ENCODE results near the gene ICAM3. TPM values are rescaled to one million over a fixed set of nuclear protein-coding genes. Genes with fewer than 3 reads are reported as not detected.

Gene ICAM3
- total RNA-seq, 1 donor from 2014 or later, result 7.9 TPM

GRCh38 chr19:10309423-10309822, 30.0 kb downstream of the ICAM3 start, which contains the start of gene ZGLP1:
ZGLP1 (minus strand) TSS chr19:10309815.
- H3K27ac ChIP-seq, result no peak within 1 kb of the TSS
- H3K9me3 ChIP-seq, result no peaks in the 10 kb centered on the region
- TF ChIP-seq POLR2A (IDR thresholded peaks at IDR 0.05) (no peak), POLR2AphosphoS5 (IDR thresholded peaks at IDR 0.05; ENCODE audit: insufficient read depth in 1 of 2, low read depth in 1 of 2) (no peak), CTCF (IDR thresholded peaks at IDR 0.05) (no peak)
- no peaks in the 10 kb centered on the region for H3K4me1 ChIP-seq
- no peak within 1 kb of the TSS for H3K4me3 ChIP-seq
- intact Hi-C loops (cut with DNase I), result no loop called here
- no peak for DNase-seq (ENCODE audit: extremely low spot score in 2 of 2)
- H3K36me3 ChIP-seq, result no peaks in the 10 kb centered on the region
- no peaks in the 10 kb centered on the region for H3K27me3 ChIP-seq

- intact Hi-C loops (cut with DNase I), result no loop called here
- Histone ChIP-seq H3K36me3 (no peaks in the 10 kb centered on the region), H3K4me3 (no peak overlapping the region), H3K9me3 (no peaks in the 10 kb centered on the region), H3K4me1 (no peaks in the 10 kb centered on the region), H3K27me3 (no peaks in the 10 kb centered on the region), H3K27ac (no peak overlapping the region)
- DNase-seq (ENCODE audit: extremely low spot score in 2 of 2), result no peak
- TF ChIP-seq POLR2A (IDR thresholded peaks at IDR 0.05) (no peak), POLR2AphosphoS5 (IDR thresholded peaks at IDR 0.05; ENCODE audit: insufficient read depth in 1 of 2, low read depth in 1 of 2) (no peak), CTCF (IDR thresholded peaks at IDR 0.05) (no peak)
These were observed 33.1 kb downstream of the ICAM3 start for GRCh38 chr19:10306327-10306726.

DNA sequence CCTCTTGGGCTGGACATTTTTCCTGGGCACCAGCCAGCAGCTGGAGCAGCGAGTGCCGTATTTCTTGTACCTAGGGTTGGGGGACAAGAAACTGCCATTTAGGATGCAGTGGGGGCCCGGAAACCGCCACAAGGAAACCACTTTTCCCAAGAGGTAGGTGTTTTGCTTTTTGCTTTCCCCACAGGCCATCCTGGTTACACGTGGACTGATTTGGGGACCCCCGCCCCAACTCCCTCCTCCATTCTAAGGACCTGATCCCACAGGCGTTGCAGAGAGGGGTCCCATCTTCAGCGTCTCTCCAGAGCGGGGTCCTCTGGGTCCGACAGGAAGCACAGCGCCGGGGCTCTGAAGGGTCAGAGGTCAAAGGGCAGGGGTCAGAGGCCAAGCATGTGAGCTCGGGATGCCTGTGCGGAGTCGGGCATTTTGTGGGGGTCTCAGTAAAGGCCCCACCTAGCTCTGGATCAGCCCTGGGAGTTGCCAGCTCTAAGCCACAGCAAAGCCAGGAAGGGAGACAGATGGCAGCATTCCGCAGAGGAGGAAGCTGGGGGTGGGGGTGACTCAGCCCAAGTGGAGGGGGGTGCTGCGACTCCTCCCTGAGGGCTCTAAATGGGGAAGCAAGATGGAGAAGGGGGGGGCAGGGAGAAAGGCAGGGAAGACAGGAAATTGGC, 34.2 kb downstream of the ICAM3 start:
- intact Hi-C loops (cut with DNase I), result no loop called here
- H3K27ac ChIP-seq, result no peak overlapping the region

GRCh38 chr19:10299545-10300458, 39.6 kb downstream of the ICAM3 start:
- Histone ChIP-seq H3K4me3 (no peak overlapping the region), H3K36me3 (no peaks in the 10 kb centered on the region), H3K27ac (no peak overlapping the region), H3K27me3 (peaks cover 6% of the 10 kb centered on the region), H3K9me3 (no peaks in the 10 kb centered on the region), H3K4me1 (peaks cover 15% of the 10 kb centered on the region)
- intact Hi-C loops (cut with DNase I), result no loop called here
- TF ChIP-seq POLR2A (IDR thresholded peaks at IDR 0.05), result no peak
- no peak for TF ChIP-seq CTCF (IDR thresholded peaks at IDR 0.05)
- no peak for TF ChIP-seq POLR2AphosphoS5 (IDR thresholded peaks at IDR 0.05; ENCODE audit: insufficient read depth in 1 of 2, low read depth in 1 of 2)
- peak in 1 of 2 donors; percentile 90 for DNase-seq (ENCODE audit: extremely low spot score in 2 of 2)

More for the DNA sequence above, 34.2 kb downstream of the ICAM3 start:
- no peak for TF ChIP-seq POLR2A (IDR thresholded peaks at IDR 0.05)
- no peak for TF ChIP-seq POLR2AphosphoS5 (IDR thresholded peaks at IDR 0.05; ENCODE audit: insufficient read depth in 1 of 2, low read depth in 1 of 2)
- TF ChIP-seq CTCF (IDR thresholded peaks at IDR 0.05), result no peak
- Histone ChIP-seq H3K4me3 (no peak overlapping the region), H3K36me3 (no peaks in the 10 kb centered on the region), H3K4me1 (no peaks in the 10 kb centered on the region), H3K9me3 (no peaks in the 10 kb centered on the region), H3K27me3 (no peaks in the 10 kb centered on the region)
- no peak for DNase-seq (ENCODE audit: extremely low spot score in 2 of 2)

All from vagina (tissue), 2 donors.